HG03108 (cell line): ENCODE measurements around the gene SCG3.

Experiments
- ATAC-seq: cut with Tn5 transposase; IDR thresholded peaks from one replicate; pipeline ENCODE4 v1.9.1; 2021; ENCODE audit warnings: moderate library complexity; ENCODE audit not compliant: unreplicated experiment

Gene SCG3

DNA sequence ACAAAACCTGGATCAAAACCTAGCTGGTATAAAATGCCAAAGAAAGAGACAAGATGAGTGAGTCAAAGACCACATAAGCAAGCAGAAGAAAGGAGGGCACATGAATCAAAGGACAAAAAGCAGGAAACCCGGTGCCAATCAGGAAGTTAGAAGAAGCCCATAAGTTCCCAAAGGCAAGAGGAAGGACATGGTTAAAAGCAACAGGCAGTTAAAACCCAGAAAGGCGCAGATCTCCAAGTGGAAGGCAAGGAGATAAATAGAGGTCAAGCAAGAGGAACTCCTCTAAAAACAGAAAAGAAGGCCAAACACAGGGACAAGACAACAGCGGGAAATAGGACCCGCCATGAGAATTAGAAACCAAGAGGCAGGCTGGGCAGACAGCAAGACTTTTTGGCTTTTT lies 74.5 kb downstream of the SCG3 start:
- ATAC-seq: no peak

DNA sequence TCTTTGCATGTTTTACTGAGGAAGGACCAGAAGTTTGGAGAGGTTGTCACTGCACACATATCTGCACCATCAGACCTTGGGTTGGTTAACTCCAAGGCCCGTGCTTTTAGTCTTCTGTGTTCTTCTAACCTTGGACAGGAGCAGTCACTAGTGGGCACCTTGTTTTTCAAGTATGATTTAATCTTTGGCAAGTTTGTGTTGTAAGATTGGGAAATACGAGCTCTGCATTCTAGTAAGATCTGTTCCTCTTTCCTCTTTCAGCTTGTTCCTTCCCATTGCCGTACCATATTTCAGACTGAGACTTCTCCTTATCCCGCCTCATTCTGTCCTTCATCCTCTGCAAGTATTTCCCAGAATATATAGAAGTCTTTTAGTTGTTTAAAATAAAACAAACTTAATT lies 75.2 kb downstream of the SCG3 start:
- ATAC-seq: no peak

DNA sequence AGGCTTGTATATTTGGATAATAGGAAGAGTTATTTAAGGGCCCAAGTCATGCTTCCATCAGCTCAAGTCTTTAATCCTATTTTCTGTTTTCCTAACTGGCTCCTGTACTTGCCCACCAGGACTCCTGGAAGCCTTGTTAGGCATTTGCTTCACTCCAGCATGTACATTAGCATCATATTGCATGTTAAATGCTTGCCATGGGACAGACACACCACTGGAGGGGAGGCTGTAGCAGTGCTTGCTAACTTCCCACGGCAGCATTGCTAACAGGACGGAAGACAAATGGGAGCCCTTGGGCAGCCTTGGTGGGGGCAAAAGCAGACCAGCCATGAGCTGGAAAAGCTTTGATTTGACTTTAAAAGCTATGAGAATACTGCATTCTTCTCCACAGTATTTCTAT lies 76.1 kb downstream of the SCG3 start:
- ATAC-seq: no peak

DNA sequence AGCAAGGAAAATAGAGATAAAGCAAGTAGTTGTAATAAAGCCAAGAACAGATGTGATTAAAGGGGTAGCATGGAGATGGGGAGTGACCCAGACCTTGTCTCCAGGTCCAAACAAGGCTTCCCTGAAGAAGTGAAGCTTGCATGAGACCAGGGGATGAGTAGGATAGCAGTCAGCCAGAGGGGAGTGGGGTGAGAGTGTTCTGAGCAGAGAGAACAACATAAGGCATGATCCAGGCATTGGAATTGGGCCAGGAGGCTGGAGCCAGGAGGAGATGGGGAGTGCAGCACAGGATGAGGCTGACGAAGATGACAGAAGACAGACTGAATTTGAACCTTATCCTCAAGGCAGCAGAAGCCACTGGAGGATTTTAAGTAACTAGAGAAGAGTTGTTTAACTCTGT lies 77.3 kb downstream of the SCG3 start:
- no peak for ATAC-seq

DNA sequence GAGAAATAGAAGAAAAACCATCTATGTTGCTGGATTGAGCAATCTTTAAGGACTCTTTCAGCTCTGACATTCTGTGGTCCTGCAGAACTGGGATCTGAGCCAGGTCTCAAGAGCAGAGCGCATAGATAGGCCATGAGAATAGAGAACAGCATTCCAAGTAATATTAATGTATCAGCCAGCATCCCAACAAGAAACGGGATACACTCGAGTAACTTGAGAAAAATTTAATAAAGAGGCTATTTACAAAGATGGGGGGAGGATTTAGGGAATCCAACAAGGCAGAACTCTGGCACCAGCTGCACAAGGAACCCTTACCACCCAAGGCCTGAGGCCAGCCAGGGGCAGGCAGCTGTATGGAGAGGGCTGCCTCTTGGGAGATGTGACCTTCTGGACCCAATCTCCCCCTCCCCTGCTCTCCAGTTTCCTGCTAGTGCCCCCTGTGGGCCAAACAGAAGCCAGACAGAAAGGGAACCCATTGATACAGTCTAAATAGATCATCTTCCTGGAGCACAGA lies 78.3 kb downstream of the SCG3 start:
- no peak for ATAC-seq

DNA sequence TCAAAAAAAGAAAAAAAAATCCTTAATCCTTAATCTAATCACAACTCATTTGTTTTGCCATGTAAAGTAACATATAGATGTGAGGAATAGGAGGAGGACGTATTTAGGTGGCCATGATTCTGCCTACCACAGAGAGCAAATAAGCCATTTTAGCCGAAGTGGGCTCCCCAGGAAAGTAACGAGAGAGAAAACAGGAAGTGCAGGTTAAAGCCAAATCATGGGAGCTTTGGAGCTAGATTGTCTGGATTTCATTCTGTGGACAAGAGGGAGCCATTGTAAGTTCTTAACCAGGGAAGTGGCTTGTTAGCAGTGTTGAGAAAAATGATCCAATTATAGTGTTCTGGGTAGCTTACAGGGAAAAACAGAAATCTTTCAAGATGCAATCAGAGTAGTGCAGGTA lies 79.5 kb downstream of the SCG3 start:
- ATAC-seq: no peak

DNA sequence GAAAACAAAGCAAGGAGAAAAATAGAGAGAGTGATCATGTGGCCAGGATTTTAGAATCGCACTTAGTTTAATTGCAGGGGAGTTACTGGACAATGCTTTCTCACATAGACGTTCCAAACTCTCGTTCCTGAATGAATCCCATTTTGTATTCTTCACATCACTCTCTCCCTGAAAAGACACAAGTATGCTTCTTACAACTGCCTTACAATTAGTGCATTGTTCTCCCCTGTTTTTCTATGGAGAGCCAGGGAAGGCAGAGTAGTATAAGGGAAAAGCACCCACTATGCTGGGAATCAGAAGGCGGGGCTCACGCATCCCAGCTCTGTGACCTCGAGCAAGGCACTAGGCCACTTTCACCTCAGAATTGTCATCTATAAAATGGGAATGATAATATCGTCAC lies 84.4 kb downstream of the SCG3 start:
- no peak for ATAC-seq

DNA sequence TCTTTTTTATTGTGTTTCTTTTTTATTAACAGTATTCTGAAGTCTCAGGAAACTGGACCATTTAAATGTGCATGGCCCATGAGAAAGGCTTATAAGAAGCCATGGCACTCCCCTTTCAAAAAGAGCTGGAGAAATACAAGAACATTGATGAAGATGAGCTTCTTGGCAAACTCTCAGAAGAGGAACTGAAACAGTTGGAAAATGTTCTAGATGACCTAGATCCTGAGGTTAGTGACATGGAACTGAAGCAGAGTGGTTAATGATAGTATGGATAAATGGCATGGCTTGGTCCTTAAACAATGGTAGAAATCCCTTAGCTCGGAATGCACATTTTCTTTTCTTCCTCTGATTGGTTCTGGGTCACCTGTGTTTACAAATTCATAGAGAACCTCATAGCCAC lies 85.0 kb downstream of the SCG3 start:
- no peak for ATAC-seq

DNA sequence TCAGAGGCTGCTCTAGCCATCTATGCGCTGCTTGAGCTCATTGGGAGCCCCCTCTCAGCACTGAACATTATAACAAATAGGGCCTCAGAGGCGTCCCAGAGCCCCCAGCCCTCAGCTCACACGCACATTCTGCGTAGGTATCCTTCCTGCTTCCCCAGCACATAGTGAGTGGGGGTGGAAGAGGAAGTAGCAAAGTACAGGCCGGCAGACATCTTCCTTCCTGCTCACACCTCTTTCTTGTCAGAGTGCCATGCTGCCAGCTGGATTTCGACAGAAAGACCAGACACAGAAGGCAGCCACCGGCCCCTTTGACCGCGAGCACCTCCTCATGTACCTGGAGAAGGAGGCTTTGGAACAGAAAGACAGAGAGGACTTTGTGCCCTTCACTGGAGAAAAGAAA lies 86.7 kb downstream of the SCG3 start:
- ATAC-seq: no peak
